ENCODE results near the gene STARD3.

DNA sequence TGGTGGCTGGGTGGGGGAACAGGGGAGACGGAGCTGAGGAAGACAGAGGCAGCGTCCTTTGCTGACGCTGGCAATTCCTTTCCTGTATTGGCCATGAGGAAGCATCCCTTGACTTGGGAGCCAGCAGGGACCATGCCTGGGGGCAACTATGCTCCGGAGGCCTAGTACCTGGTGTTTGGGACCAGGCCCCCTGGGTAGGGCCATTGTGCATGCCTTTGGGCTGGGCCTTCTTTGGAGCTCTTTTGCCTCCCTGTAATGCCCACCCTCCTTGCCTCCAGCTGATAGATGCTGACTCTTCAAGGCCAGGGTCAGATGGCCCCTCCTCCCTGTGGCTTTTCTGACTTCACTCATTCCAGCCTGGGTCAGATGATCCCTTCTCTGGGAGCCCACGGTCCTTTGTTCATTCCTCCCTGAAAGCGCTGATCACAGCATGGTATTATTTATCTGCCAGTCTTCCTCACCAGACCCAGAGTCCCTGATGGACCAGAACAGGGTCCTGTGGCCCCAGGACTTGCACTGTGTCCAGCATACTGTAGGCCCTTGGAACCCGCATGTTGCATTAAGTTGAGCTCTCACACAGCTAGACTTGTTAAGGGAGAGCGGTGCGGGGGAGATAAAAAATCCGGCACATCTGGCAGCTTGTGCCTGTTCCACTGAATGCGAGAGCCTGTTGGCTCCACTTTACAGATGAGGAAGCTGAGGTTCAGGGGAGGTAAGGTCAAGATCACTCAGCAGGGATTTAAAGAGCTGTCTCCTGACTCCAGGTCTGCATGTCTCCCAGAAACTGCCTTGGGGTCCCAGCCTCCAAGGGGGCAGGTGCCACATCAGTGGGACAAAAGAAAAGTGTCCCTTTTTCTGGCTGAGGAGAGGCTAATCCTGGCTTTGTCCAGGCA lies 2.9 kb downstream of the STARD3 start:
- TF ChIP-seq POLR2AphosphoS5 (IDR thresholded peaks at IDR 0.05) = no peak
- TF ChIP-seq, protein P1, sequence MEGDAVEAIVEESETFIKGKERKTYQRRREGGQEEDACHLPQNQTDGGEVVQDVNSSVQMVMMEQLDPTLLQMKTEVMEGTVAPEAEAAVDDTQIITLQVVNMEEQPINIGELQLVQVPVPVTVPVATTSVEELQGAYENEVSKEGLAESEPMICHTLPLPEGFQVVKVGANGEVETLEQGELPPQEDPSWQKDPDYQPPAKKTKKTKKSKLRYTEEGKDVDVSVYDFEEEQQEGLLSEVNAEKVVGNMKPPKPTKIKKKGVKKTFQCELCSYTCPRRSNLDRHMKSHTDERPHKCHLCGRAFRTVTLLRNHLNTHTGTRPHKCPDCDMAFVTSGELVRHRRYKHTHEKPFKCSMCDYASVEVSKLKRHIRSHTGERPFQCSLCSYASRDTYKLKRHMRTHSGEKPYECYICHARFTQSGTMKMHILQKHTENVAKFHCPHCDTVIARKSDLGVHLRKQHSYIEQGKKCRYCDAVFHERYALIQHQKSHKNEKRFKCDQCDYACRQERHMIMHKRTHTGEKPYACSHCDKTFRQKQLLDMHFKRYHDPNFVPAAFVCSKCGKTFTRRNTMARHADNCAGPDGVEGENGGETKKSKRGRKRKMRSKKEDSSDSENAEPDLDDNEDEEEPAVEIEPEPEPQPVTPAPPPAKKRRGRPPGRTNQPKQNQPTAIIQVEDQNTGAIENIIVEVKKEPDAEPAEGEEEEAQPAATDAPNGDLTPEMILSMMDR (IDR thresholded peaks at IDR 0.05) = no peak
- TF ChIP-seq POLR2A (IDR thresholded peaks at IDR 0.05) = no peak
